Measurements from ENCODE around the gene ARID5A. TPM values are rescaled to one million over a fixed set of nuclear protein-coding genes. Genes with fewer than 3 reads are reported as not detected.

ARID5A gene
- total and polyA plus RNA-seq, 2 experiments from 2014 or later: 5.5 to 7.7 TPM

DNA sequence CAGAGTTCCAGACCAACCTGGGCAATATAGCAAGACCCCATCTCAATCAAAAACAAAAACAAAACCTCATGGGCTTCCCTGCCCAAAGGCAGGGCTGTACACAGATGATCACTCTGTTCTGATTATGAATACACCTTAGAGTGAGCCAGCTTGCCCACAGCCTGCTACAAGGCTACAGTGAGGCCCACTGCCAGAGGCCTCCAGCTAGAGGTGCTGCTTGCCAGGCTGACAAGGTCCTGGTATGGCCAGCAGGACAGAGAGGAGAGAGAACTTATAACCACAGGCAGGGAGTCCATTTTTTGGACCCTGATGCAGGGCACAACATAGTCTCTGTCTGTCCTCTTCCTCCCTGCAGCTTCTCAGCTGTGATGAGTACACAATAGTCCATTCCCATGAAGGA lies 60.0 kb downstream of the ARID5A start (continued):
- TF ChIP-seq, protein P1, sequence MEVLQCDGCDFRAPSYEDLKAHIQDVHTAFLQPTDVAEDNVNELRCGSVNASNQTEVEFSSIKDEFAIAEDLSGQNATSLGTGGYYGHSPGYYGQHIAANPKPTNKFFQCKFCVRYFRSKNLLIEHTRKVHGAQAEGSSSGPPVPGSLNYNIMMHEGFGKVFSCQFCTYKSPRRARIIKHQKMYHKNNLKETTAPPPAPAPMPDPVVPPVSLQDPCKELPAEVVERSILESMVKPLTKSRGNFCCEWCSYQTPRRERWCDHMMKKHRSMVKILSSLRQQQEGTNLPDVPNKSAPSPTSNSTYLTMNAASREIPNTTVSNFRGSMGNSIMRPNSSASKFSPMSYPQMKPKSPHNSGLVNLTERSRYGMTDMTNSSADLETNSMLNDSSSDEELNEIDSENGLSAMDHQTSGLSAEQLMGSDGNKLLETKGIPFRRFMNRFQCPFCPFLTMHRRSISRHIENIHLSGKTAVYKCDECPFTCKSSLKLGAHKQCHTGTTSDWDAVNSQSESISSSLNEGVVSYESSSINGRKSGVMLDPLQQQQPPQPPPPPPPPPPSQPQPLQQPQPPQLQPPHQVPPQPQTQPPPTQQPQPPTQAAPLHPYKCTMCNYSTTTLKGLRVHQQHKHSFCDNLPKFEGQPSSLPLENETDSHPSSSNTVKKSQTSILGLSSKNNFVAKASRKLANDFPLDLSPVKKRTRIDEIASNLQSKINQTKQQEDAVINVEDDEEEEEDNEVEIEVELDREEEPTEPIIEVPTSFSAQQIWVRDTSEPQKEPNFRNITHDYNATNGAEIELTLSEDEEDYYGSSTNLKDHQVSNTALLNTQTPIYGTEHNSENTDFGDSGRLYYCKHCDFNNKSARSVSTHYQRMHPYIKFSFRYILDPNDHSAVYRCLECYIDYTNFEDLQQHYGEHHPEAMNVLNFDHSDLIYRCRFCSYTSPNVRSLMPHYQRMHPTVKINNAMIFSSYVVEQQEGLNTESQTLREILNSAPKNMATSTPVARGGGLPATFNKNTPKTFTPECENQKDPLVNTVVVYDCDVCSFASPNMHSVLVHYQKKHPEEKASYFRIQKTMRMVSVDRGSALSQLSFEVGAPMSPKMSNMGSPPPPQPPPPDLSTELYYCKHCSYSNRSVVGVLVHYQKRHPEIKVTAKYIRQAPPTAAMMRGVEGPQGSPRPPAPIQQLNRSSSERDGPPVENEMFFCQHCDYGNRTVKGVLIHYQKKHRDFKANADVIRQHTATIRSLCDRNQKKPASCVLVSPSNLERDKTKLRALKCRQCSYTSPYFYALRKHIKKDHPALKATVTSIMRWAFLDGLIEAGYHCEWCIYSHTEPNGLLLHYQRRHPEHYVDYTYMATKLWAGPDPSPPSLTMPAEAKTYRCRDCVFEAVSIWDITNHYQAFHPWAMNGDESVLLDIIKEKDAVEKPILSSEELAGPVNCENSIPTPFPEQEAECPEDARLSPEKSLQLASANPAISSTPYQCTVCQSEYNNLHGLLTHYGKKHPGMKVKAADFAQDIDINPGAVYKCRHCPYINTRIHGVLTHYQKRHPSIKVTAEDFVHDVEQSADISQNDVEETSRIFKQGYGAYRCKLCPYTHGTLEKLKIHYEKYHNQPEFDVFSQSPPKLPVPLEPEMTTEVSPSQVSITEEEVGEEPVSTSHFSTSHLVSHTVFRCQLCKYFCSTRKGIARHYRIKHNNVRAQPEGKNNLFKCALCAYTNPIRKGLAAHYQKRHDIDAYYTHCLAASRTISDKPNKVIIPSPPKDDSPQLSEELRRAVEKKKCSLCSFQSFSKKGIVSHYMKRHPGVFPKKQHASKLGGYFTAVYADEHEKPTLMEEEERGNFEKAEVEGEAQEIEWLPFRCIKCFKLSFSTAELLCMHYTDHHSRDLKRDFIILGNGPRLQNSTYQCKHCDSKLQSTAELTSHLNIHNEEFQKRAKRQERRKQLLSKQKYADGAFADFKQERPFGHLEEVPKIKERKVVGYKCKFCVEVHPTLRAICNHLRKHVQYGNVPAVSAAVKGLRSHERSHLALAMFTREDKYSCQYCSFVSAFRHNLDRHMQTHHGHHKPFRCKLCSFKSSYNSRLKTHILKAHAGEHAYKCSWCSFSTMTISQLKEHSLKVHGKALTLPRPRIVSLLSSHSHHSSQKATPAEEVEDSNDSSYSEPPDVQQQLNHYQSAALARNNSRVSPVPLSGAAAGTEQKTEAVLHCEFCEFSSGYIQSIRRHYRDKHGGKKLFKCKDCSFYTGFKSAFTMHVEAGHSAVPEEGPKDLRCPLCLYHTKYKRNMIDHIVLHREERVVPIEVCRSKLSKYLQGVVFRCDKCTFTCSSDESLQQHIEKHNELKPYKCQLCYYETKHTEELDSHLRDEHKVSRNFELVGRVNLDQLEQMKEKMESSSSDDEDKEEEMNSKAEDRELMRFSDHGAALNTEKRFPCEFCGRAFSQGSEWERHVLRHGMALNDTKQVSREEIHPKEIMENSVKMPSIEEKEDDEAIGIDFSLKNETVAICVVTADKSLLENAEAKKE (CRISPR knock-in tag; IDR thresholded peaks at IDR 0.05): no peak
- TF ChIP-seq, protein P2, sequence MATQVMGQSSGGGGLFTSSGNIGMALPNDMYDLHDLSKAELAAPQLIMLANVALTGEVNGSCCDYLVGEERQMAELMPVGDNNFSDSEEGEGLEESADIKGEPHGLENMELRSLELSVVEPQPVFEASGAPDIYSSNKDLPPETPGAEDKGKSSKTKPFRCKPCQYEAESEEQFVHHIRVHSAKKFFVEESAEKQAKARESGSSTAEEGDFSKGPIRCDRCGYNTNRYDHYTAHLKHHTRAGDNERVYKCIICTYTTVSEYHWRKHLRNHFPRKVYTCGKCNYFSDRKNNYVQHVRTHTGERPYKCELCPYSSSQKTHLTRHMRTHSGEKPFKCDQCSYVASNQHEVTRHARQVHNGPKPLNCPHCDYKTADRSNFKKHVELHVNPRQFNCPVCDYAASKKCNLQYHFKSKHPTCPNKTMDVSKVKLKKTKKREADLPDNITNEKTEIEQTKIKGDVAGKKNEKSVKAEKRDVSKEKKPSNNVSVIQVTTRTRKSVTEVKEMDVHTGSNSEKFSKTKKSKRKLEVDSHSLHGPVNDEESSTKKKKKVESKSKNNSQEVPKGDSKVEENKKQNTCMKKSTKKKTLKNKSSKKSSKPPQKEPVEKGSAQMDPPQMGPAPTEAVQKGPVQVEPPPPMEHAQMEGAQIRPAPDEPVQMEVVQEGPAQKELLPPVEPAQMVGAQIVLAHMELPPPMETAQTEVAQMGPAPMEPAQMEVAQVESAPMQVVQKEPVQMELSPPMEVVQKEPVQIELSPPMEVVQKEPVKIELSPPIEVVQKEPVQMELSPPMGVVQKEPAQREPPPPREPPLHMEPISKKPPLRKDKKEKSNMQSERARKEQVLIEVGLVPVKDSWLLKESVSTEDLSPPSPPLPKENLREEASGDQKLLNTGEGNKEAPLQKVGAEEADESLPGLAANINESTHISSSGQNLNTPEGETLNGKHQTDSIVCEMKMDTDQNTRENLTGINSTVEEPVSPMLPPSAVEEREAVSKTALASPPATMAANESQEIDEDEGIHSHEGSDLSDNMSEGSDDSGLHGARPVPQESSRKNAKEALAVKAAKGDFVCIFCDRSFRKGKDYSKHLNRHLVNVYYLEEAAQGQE (IDR thresholded peaks at IDR 0.05; ENCODE audit: unreplicated experiment): no peak
- TF ChIP-seq EZH2 (IDR thresholded peaks at IDR 0.05; ENCODE audit: low read depth, unreplicated experiment): no peak

DNA sequence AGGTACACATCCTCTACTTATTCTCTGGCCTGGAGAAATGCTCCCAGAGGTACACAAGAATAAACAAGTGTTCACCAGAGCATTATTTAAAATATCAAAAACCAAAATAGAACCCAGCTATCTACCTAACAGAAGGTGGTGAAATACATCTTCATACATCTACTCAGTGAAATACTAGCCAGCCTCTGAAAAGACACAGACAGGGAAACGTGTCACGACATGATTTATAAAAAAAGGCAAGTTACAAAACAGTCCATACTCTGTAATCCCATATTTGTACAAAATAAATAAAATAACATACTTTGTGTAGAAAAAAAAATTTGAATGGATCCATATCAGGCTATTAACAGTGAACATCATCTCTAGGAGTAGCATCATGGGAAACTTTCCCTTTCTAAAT lies 63.4 kb downstream of the ARID5A start:
- TF ChIP-seq ZNF331 (CRISPR knock-in tag; IDR thresholded peaks at IDR 0.05; ENCODE audit: low read depth): no peak
- no peak for TF ChIP-seq ZNF114 (CRISPR knock-in tag; IDR thresholded peaks at IDR 0.05)
- Mint-ChIP-seq H3K9me3 (no peaks in the 10 kb centered on the region), H3K27me3 (ENCODE audit: insufficient read depth, low read depth, poor library complexity) (no peaks in the 10 kb centered on the region), H3K36me3 (ENCODE audit: low read depth) (peaks cover 64% of the 10 kb centered on the region), H3K27ac (no peak overlapping the region), H3K4me3 (no peak overlapping the region), H3K4me1 (no peaks in the 10 kb centered on the region)
- peaks cover 5% of the 10 kb centered on the region; the same call in 1 of the 2 replicates for H4K20me1 ChIP-seq (replicated peaks; ENCODE audit: insufficient read depth)
- ATAC-seq (no peak), DNase-seq (ENCODE audit: low spot score) (no peak)
- H3K4me1 ChIP-seq (ENCODE audit: insufficient read depth): no peaks in the 10 kb centered on the region
- H3K4me2 ChIP-seq: no peak overlapping the region
- H3K36me3 ChIP-seq (ENCODE audit: insufficient read depth): peaks cover 39% of the 10 kb centered on the region
- H2AFZ ChIP-seq: no peak overlapping the region
- no peaks in the 10 kb centered on the region for H3K27me3 ChIP-seq (ENCODE audit: insufficient read depth)
- H3K79me2 ChIP-seq (replicated peaks; ENCODE audit: insufficient read depth): no peaks in the 10 kb centered on the region
- no peaks in the 10 kb centered on the region for H3K9me2 ChIP-seq (ENCODE audit: insufficient read depth)
- H3F3A ChIP-seq (replicated peaks; ENCODE audit: low read depth): no peaks in the 10 kb centered on the region
- H3K27ac ChIP-seq (ENCODE audit: low read depth): no peak overlapping the region
- no peak overlapping the region for H3K4me3 ChIP-seq
